Measurements from ENCODE around the gene TREH. TPM values are rescaled to one million over a fixed set of nuclear protein-coding genes. Genes with fewer than 3 reads are reported as not detected.

The TREH gene
- total RNA-seq, 2 experiments from 2014 or later, result not detected

DNA sequence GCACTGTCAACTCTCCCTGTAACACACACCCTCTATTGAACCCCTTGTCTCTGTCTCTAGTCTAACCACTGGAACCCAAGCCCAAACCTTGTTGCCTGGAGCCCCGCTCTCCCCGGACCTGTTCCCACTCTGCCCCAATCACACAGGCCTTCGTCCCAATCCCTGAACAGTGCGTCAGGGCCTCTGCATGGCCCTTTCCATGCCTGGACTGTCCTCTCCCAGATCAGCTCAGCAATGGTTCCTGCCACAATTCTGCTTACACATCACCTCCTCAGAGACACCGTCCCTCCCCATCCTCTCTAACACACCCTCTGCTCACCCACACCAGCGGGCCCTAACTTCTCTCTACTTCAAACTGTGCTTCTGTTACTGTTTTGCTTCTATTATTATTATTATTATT lies 1.5 kb downstream of the TREH start:
- Histone ChIP-seq H3K36me3 (ENCODE audit: insufficient read depth, low read length) (no peaks in the 10 kb centered on the region), H2AFZ (ENCODE audit: low read length) (no peak overlapping the region), H3K4me1 (ENCODE audit: insufficient read depth, low read length, poor library complexity, severe bottlenecking) (no peaks in the 10 kb centered on the region), H3K9me2 (ENCODE audit: insufficient read depth, low read length) (no peaks in the 10 kb centered on the region), H3K4me2 (ENCODE audit: low read length) (no peak overlapping the region), H3K4me3 (ENCODE audit: low read depth, low read length, poor library complexity, severe bottlenecking) (no peak overlapping the region), H3K27ac (ENCODE audit: low read depth, low read length, poor library complexity, severe bottlenecking) (no peak overlapping the region), H3K9me3 (ENCODE audit: low read length) (no peaks in the 10 kb centered on the region), H3K79me2 (ENCODE audit: insufficient read depth, low read depth, low read length) (no peaks in the 10 kb centered on the region), H4K20me1 (ENCODE audit: insufficient read depth, low read length) (no peaks in the 10 kb centered on the region)
- no peak for DNase-seq (ENCODE audit: low spot score)
- POLR2A ChIA-PET, result no interaction called here
- TF ChIP-seq CTCF (conservative IDR thresholded peaks at IDR 0.05; ENCODE audit: low read length), result no peak
- no peak for TF ChIP-seq EZH2phosphoT487 (IDR thresholded peaks at IDR 0.05; ENCODE audit: borderline replicate concordance, low read depth, low read length)
- no TSS peak for BruUV-seq (replicated peaks)
- CTCF ChIA-PET (ENCODE audit: unreplicated experiment), result no interaction called here
- intact Hi-C loops (cut with micrococcal nuclease; ENCODE audit: unreplicated experiment), result no loop called here

DNA sequence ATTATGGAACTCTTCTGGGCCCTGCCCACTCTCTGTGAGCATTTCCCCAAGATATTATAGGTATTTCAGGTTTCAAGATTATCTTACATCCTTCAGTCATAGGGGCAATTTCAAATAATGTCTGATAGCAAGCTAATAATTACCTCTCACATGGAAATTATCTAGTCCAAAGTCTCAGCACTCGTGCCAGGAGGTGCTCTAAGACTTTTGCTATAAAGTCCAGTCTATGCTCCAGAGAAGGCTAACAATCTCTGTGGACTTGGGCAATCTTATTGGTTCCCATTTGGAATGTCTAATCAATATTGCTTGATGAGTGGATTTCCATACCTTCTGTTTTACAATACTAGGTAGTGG lies 5.4 kb downstream of the TREH start:
- BruUV-seq (replicated peaks), result no TSS peak
- no peak for TF ChIP-seq CTCF (conservative IDR thresholded peaks at IDR 0.05; ENCODE audit: low read length)
- no peak for TF ChIP-seq EZH2phosphoT487 (IDR thresholded peaks at IDR 0.05; ENCODE audit: borderline replicate concordance, low read depth, low read length)
- no peak for DNase-seq (ENCODE audit: low spot score)
- intact Hi-C loops (cut with micrococcal nuclease; ENCODE audit: unreplicated experiment), result no loop called here
- Histone ChIP-seq H2AFZ (ENCODE audit: low read length) (no peak overlapping the region), H3K4me1 (ENCODE audit: insufficient read depth, low read length, poor library complexity, severe bottlenecking) (no peaks in the 10 kb centered on the region), H3K27ac (ENCODE audit: low read depth, low read length, poor library complexity, severe bottlenecking) (no peak overlapping the region), H3K4me2 (ENCODE audit: low read length) (no peak overlapping the region), H3K9me2 (ENCODE audit: insufficient read depth, low read length) (no peaks in the 10 kb centered on the region), H3K9me3 (ENCODE audit: low read length) (no peaks in the 10 kb centered on the region), H3K79me2 (ENCODE audit: insufficient read depth, low read depth, low read length) (no peaks in the 10 kb centered on the region), H3K36me3 (ENCODE audit: insufficient read depth, low read length) (no peaks in the 10 kb centered on the region), H3K4me3 (ENCODE audit: low read depth, low read length, poor library complexity, severe bottlenecking) (no peak overlapping the region), H4K20me1 (ENCODE audit: insufficient read depth, low read length) (no peaks in the 10 kb centered on the region)
- ChIA-PET POLR2A (interaction anchor here (0.7 kb wide), 1 partner anchor 34 kb away, joined by 3 read pairs; no protein-coding TSS in a partner anchor), CTCF (ENCODE audit: unreplicated experiment) (interaction anchor here (1.3 kb wide), 1 partner anchor 10 kb away, joined by 3 read pairs; no protein-coding TSS in a partner anchor)

- no peak overlapping the region for H3K4me3 ChIP-seq (ENCODE audit: low read depth, low read length, poor library complexity, severe bottlenecking)
- H3K9me3 ChIP-seq (ENCODE audit: low read length), result no peaks in the 10 kb centered on the region
- H3K4me1 ChIP-seq (ENCODE audit: insufficient read depth, low read length, poor library complexity, severe bottlenecking), result no peaks in the 10 kb centered on the region
- no peak for TF ChIP-seq EZH2phosphoT487 (IDR thresholded peaks at IDR 0.05; ENCODE audit: borderline replicate concordance, low read depth, low read length)
- no peak for TF ChIP-seq CTCF (conservative IDR thresholded peaks at IDR 0.05; ENCODE audit: low read length)
- no peak overlapping the region for H3K4me2 ChIP-seq (ENCODE audit: low read length)
- H3K36me3 ChIP-seq (ENCODE audit: insufficient read depth, low read length), result no peaks in the 10 kb centered on the region
- no peak for DNase-seq (ENCODE audit: low spot score)
- no peaks in the 10 kb centered on the region for H3K9me2 ChIP-seq (ENCODE audit: insufficient read depth, low read length)
- no peaks in the 10 kb centered on the region for H4K20me1 ChIP-seq (ENCODE audit: insufficient read depth, low read length)
- no TSS peak for BruUV-seq (replicated peaks)
- no peak overlapping the region for H2AFZ ChIP-seq (ENCODE audit: low read length)
- CTCF ChIA-PET (ENCODE audit: unreplicated experiment), result interaction anchor here (1.3 kb wide), 1 partner anchor 10 kb away, joined by 3 read pairs; no protein-coding TSS in a partner anchor
- H3K27ac ChIP-seq (ENCODE audit: low read depth, low read length, poor library complexity, severe bottlenecking), result no peak overlapping the region
- intact Hi-C loops (cut with micrococcal nuclease; ENCODE audit: unreplicated experiment), result no loop called here
- H3K79me2 ChIP-seq (ENCODE audit: insufficient read depth, low read depth, low read length), result no peaks in the 10 kb centered on the region
- POLR2A ChIA-PET, result interaction anchor here (0.7 kb wide), 1 partner anchor 34 kb away, joined by 3 read pairs; no protein-coding TSS in a partner anchor
Measured at GRCh38 chr11:118673361-118674081, 5.9 kb downstream of the TREH start.
